HUDEP-2 (cell line): ENCODE measurements around the gene CBY2.
"Not testable (repeated sequence)": the region's sequence is repeated elsewhere in the genome, so short reads cannot be mapped to it uniquely, and the experiment has no call there.

ENCODE experiments used
- DNase-seq, 76 experiments: peaks; one replicate each; lab custom pipeline; 2025; ENCODE audit not compliant: unreplicated experiment in 76 of 76; lab: John Stamatoyannopoulos, UW

Gene CBY2, protein sequence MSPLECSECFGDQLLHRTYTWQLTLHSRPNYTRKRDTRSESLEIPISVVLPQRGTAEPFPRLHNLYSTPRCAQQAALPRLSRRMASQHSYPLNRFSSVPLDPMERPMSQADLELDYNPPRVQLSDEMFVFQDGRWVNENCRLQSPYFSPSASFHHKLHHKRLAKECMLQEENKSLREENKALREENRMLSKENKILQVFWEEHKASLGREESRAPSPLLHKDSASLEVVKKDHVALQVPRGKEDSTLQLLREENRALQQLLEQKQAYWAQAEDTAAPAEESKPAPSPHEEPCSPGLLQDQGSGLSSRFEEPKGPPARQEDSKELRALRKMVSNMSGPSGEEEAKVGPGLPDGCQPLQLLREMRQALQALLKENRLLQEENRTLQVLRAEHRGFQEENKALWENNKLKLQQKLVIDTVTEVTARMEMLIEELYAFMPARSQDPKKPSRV

DNA sequence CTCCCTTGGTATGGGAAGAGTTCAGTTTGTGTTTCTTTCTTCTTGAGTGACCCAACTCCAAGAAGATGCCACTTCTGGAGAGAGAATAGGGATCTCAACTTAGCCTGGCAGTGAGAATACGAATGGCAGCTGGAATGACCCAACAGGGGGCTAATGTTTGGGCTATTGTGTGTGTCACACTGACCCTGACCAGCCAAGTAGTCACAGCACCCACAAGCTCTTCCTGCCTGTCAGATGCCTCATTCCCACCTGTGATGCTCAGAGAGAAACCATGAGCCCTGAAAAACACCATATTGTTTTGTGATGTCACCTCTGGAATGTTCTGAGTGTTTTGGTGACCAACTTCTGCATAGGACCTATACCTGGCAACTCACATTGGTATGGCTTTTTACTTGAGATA lies at the start of gene CBY2:
Gene CBY2 (plus strand): TSS at position 233 of the 400 bp plus-strand sequence. CDS start 71 bp downstream, at position 304.
- DNase-seq: no peak

DNA sequence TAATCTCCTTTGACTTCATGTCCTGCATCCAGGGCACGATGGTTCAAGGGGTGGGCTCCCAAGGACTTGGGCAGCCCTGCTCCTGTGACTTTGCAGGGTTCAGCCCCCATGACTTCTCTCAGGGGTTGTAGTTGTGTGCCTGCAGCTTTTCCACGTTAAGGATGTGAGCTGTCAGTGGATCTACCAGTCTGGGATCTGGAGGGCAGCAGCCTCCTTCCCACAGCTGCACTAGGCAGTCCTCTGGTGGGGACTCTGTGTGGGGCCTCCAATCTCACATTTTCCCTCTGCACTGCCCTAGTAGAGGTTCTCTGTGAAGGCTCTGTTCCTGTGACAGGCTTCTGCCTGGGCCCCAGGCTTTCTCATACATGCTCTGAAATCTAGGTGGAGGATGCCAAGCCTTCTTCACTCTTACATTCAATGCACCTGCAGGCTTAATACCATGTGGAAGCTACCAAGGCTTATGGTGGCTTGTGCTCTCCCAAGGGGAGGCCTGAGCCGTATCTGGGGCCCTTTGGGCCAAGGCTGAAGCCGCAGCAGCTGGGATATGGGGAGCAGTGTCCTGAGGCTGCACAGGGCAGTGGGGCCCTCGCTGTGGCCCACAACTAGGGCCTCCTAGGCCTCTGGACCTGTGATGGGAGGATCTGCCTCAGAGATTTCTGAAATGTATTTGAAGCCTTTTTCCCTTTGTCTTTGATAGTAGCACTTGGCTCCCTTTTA lies 47.3 kb upstream of the CBY2 start:
- no peak for DNase-seq

DNA sequence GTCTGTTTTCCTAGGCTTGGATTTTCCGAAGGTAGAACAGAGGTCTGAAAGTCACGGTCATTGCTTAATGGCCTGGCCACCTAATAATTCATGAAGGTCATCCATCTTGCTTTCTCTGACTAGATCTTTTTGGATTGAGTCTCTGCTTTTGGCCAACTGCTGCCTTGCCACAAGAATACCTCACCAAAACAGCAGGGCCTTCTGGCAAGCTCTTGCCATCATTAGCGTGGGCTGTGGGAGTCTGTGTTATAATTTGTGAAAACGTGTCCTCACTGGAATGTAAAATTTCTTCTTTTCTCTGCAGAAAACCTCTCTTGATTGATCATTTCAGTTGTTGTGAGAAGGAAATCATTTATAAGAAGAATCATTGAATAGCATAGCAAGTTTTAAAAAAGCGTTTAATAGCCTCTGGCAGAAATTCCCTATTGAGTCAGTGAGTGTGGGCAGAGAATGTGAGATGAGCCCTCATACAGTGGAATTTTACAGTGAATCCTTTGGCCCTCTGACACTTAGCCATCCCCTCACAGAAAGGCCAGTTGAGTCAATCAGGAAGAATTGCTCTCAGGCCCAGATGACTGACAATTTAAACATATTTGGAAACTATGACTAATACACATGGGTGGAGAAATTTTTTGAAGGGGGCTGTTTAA lies 43.4 kb upstream of the CBY2 start:
- no peak for DNase-seq

DNA sequence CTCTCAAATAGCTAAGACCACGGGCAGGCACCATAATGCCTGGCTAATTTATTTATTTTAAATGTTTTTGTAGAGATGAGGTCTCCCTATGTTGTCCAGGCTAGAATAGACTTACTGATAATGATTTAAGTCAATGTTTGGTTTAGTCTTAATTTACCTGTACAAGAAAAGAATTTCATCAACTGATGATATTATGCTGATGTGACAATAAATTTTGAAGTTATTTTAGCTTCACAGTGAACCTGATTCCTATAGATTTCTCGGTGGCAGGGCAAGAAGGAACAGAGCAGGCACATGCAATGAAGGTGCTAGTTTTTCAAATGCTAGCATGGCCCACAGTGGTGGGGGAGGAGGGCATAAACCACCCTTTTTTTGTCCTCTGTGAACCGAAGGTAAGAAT lies 42.6 kb upstream of the CBY2 start:
- DNase-seq: no peak

DNA sequence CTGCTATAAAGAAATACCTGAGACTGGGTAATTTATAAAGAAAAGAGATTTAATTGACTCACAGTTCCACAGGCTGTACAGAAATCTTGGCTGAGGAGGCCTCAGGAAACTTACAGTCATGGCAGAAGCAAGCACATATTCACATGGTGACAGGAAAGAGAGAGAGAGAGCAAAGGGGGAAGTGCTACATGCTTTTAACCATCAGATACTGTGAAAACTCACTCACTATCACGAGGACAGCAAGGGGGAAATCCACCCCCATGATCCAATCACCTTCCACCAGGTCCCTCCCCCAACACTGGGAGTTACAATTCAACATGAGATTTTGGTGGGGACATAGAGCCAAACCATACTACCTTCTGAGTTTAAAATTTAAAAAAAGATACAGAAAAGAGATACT lies 41.7 kb upstream of the CBY2 start:
- DNase-seq: peak in 1 of 76 experiments; percentile 1

DNA sequence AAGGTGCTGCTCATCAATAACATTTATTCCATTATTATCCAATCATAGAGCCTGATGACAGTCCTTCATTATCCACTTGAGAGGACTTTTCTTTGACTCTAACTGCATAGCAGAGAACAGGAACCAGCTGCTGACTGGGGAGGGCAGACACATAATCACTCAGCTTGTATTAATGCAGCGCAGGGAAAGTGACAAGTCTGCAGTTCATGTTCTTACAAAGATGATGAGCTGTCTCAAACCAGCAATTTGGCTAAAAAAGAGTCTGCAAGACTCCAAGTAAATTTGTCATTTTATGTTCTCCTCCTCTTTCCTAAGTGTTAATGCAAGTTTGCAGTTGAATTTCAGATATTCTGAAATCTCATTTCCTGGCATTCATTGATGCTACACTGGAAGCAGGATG lies 40.0 kb upstream of the CBY2 start:
- DNase-seq: no peak

DNA sequence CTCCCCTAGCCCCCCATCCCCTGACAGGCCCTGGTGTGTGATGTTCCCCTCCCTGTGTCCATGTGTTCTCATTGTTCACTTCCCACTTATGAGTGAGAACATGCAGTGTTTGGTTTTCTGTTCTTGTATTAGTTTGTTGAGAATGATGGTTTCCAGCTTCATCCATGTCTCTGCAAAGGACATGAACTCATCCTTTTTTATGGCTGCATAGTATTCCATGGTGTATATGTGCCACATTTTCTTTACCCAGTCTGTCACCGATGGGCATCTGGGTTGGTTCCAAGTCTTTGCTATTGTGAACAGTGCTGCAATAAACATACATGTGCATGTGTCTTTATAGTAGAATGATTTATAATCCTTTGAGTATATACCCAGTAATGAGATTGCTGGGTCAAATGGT lies 39.2 kb upstream of the CBY2 start:
- DNase-seq: not testable (repeated sequence)

DNA sequence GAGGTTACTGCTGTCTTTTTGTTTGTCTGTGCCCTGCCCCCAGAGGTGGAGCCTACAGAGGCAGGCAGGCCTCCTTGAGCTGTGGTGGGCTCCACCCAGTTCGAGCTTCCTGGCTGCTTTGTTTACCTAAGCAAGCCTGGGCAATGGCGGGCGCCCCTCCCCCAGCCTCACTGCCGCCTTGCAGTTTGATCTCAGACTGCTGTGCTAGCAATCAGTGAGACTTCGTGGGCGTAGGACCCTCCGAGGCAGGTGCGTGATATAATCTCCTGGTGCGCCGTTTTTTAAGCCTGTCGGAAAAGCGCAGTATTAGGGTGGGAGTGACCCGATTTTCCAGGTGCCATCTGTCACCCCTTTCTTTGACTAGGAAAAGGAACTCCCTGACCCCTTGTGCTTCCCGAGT lies 32.5 kb upstream of the CBY2 start:
- not testable (repeated sequence) for DNase-seq

DNA sequence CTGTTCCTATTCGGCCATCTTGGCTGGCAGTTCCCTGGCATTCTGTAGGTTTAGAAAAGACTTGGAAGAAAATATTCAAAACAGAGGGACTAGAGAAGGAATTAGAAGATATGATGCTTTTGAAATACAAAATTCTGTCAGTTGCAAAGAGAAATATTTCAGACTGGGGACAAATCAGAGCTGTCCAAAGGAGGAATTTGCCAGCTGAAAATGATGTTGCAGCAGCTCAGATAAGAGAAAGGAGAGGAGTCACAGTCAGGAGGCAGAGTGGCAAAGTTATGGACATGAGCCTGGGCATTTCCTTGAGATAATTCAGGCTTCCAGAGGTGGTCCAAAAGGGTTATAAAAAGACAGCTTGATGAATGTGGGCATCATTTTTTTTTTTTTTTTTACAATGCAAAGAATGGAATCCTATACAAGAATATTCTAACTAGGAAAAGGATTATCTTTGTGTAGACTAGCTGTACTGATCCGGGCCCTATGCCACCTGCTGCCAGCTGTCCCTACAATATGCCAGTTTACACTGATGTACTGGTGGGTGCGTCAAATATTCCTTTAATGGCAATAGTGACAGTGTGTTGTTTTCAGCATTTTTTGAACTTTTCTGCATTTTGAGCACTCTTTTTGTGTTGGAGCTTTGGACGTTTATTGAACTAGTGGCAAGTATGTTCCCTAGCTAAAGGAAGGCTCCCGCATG lies 31.8 kb upstream of the CBY2 start:
- no peak for DNase-seq

DNA sequence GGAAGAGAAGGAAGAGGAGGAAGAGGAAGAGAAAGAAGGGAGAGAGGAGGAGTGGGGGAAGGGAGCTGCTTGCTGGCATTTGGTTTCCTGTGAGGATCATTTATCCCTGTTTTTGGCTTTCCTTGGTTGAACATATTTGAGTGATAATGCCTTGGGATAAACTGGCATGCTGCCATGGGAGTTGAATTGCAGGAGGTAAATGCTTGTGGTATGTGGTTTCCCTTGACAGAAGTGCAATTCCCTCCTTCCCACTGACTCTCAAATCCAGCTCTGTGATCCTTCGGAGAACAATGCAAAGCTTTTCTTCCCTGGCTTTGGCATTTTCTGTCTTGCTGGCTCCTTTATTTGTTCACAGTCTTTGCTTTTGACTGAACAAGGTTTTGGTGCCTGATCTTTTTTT lies 27.2 kb upstream of the CBY2 start:
- DNase-seq: no peak

DNA sequence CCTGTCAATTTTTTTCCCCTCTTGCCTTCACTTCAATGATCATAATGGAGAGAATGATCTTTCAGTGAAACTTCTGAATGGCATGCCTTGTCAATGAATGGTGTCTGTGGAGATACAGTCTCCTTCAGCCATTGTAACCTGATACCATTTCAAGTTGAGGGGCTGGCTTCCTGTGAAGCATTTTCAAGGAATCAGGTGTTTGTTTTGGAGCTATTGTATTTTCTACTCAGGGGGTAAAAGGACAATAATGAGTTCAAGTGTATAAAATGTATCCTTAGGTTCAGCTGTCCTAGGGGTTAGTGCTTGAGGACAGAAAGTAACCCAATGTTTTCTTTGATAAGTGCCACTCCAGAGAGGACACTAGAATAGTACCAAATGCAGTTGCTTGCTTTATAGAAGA lies 23.8 kb upstream of the CBY2 start:
- DNase-seq: no peak

DNA sequence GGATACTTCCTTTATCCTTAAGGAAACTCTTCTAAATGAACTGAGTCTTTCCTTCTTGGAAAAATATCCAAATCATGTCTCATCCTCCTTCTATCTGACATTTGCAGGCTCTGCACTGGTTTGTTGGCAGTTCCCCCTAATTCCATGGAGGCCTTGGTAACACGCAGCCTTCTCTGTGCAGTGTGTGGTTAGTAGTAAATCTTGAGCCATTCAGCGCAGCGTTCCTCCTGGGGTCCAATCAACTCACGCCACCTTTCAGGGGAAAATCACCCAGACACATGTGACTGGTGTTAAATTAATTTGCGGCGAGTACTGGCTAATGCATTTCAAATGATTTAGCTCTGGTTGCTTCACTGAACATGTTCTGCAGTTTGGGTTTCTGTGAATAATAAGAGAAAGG lies 21.0 kb upstream of the CBY2 start:
- no peak for DNase-seq

DNA sequence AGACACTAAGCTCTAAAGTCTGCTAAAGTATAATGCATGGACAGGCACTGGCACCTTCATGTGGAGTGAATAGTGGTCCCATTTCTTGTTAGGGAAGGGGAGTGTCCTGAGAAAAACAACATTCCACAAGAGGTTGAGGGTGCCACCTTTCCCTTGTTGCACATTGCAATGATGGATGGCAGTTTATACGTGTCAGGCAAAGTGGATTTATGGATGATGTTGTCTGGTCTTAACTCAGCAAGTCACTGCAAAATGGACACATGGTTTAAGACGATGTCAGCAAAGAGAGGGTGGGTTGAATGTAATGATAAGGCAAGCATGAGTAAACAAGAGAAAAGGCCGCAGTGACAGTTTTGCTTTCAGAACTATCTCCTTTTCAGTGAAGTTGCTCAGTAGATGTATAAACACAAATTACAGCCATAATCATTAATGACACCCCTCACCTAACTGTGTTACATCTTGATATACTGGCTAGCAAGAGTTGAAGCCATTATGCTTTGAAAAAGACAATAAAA lies 19.6 kb upstream of the CBY2 start:
- DNase-seq: no peak

DNA sequence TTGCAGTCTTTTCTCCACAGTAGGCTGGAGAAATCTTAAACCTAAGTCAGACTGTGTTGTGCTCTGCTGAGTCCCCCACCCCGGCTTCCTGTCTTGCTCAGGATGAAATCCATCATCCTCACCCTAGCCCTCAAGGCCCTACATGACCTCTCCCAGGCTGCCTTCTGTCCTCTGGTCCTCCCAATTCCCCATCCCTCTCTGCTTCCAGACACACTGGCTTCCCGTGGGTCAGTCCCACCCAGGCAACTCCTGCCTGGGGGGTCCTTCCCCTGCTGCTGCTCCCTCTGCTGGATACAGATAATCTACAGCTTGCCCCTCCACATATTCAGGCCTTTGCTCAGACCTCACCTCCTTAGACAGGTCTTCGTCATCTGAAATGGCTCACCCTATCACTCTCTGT lies 18.4 kb upstream of the CBY2 start:
- no peak for DNase-seq

DNA sequence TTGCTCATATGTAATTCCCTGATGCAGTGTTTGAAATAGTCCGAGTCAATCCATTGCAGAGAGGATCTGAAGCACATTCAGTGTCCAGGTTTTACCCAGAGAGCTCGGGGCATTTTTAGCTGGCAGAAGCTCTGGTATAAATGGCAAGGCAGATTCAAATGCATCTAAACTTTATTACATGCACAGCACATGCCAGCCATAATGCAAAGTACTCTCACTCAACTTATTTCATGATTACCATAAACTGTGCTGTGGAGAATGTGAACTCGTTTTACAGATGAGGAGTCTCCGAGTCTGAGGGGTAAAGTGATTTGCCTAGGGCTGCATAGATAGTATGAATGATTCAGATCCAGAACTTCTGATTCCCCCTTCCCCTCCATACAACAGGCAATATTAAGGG lies 13.5 kb upstream of the CBY2 start:
- DNase-seq: no peak

DNA sequence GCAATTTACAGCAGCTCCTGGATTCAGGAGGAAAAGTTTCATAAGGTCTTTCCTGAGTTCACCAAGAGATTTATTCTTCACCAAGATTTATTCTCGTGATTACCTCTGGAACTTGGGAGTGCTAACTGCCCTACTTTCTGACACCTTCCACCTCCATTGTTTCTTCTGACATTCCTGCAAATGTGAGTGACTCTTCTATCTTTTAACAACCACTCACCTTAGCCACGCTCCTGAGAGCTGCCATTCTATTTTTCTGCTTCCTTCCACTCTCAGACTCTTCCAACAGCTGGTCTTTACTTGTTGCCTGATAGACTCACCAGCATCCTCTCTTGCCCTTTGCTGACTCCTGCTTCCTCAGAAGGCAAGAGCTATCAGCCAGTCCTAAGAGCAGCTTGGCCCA lies 11.5 kb upstream of the CBY2 start:
- DNase-seq: no peak

DNA sequence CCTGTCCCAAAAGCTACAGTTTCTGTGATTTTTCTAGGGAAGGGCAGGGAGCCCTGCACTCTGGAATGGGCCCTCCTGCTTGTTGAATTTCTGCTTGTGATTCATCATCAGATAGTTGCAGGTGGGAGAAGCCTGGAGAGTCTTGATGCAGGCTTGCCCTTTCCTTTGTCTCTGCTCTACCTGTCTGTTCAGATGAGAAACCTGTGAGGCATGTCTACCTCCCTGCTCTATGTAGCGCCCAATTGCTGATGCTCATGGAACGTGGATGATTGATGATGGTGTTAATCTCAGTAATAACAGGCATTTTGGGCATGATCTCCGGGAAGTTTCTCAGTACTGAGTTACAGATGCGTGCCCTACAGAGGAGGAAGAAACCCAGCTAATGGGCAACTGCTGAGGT lies 10.9 kb upstream of the CBY2 start:
- no peak for DNase-seq

DNA sequence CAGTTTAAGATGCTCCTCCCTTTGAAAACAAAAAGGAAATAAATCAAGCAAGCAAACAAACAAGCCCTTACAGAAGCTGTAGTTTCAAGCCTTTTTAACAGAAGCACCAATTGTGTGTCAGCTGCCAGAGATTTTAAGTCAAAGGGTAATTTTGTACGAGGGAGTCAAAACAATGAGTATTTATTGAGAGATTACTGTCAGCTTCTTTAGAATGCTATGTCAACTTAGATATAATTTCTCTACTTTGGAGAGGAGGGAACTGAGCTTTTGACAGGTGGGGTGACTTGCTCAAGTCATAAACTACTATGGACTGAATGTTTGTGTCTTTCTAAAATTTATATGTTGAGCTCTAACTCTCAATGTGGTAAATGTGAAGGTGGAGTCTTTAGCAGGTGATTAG lies 10.5 kb upstream of the CBY2 start:
- no peak for DNase-seq

DNA sequence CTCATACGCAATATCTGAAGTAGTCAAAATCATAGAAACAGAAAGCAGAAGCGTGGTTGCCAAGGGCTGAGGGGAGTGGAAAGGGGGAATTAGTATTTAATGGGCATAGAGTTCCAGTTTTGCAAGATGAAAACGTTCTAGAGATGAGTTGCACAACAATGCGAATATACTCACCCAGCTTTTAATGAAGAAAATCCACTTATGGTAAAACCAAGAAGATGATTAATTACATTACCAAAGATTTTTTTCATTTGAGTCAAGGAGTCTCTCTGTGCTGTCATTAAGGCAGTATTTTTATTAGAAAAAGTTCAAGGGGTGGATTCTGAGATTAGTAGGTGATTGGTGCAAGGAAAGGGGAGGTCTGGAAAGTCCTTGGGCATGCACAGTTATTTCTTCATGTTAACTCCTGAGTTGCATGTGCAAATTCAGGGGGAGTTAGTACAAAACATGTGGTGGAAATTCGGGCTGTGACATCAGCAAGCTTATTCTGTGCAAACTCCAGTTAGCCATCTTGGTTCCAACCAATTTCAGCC lies 6.9 kb upstream of the CBY2 start:
- no peak for DNase-seq

DNA sequence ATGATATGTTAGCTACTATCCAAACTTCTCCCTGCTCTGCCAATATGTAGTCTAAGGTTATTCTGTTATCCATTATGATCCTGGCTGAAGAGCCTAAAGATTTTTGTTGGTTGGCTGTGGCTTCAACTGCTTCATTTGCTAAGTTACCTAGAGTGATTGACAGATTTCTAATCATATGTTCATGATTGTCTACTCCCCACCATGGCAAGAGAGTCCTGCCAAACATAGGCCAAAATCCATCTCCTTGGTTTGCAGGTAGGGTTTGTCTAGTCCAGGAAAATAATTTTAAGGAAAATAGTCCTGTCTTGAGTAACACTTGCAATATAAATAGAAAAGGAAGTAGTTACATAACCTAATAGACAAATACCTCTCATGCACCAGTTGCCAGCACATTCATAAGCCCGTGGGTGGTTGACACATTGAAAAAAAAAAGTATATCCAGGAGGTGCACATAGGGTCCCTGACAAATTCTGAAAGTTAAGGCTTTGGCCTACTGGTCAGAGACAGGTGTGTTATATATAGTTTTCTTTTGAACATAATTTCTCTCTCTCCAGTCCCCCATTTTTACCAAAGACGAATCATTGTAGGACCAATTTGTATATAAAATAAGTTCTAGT lies 5.4 kb upstream of the CBY2 start:
- no peak for DNase-seq
